ENCODE data around the gene NKTR. TPM values are rescaled to one million over a fixed set of nuclear protein-coding genes. Genes with fewer than 3 reads are reported as not detected.
A peak's percentile ranks its signal among the peaks of the same experiment; 100 is the strongest.

The NKTR gene
- total RNA-seq, 1 donor from 2014 or later, result 70.3 TPM

DNA sequence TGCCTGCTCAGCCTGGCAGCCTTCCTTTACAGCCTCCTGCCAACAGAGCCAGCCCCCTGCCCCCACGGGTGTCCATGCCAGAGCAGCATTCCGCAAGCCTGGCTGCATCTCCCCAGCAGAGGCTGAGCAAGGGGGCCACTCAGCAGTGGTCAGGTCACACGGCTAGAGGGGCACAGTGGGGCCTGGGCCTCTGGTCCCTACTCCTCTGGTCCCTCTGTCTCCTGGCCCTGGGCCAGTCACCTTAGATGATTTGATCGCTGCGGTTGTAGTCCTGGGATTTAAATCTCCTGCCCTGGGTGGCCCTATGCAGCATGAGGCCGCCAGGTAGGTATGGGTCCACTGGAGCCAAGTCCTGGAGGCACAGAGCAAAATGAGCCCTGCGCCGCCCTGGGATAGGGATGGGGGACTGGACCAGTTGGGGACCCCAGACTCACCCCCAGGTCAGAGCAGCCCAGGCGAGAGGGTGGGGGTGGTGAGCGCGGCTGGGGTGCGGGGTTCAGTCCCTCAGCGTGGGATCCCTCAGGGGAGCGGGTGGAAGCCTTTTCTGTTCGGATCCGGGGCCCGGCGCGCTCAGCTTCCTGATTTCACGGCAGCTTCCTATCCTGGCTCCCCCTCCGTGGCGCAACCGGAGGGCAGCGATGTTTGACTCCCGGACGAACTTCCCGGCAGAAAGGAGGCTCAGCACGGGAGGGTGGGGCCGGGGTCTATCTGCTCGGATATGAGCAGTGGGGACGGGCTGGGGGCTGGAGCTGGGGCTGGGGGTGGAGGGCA lies 53.3 kb downstream of the NKTR start, which contains the start of gene ZBTB47:
ZBTB47 (plus strand) TSS at position 138 of the 771 bp plus-strand sequence. CDS start 4,659 bp downstream, outside the sequence.
- Histone ChIP-seq H3K4me1 (ENCODE audit: insufficient read depth, low read length) (peaks cover 51% of the 10 kb centered on the region), H3K9me3 (ENCODE audit: insufficient read depth, low read depth, low read length) (no peaks in the 10 kb centered on the region), H3K4me2 (ENCODE audit: low read length) (peak within 1 kb of the TSS; percentile 97), H3K4me3 (ENCODE audit: insufficient read depth, low read depth, low read length) (peak within 1 kb of the TSS; percentile 69), H2AFZ (ENCODE audit: low read depth, low read length) (peak within 1 kb of the TSS; percentile 67), H3K27ac (ENCODE audit: low read depth, low read length) (peak within 1 kb of the TSS; percentile 74), H4K20me1 (ENCODE audit: insufficient read depth, low read length) (peaks cover 59% of the 10 kb centered on the region), H3K27me3 (ENCODE audit: insufficient read depth, low read length) (no peaks in the 10 kb centered on the region), H3K9ac (ENCODE audit: low read length) (peak within 1 kb of the TSS; percentile 89), H3K79me2 (ENCODE audit: insufficient read depth, low read length) (peaks cover 57% of the 10 kb centered on the region), H3K36me3 (ENCODE audit: insufficient read depth, low read length) (peaks cover 5% of the 10 kb centered on the region)
- no peak for TF ChIP-seq EZH2 (IDR thresholded peaks at IDR 0.05; ENCODE audit: insufficient read depth, low read length)
- TF ChIP-seq, protein P1, sequence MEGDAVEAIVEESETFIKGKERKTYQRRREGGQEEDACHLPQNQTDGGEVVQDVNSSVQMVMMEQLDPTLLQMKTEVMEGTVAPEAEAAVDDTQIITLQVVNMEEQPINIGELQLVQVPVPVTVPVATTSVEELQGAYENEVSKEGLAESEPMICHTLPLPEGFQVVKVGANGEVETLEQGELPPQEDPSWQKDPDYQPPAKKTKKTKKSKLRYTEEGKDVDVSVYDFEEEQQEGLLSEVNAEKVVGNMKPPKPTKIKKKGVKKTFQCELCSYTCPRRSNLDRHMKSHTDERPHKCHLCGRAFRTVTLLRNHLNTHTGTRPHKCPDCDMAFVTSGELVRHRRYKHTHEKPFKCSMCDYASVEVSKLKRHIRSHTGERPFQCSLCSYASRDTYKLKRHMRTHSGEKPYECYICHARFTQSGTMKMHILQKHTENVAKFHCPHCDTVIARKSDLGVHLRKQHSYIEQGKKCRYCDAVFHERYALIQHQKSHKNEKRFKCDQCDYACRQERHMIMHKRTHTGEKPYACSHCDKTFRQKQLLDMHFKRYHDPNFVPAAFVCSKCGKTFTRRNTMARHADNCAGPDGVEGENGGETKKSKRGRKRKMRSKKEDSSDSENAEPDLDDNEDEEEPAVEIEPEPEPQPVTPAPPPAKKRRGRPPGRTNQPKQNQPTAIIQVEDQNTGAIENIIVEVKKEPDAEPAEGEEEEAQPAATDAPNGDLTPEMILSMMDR (IDR thresholded peaks at IDR 0.05; ENCODE audit: insufficient read depth, low read depth, low read length), result no peak
- Mint-ChIP-seq H3K27me3 (ENCODE audit: low read depth, unreplicated experiment) (no peaks in the 10 kb centered on the region), H3K4me3 (ENCODE audit: unreplicated experiment) (peak within 1 kb of the TSS; percentile 91), H3K4me1 (ENCODE audit: low read depth, unreplicated experiment) (peaks cover 34% of the 10 kb centered on the region), H3K9me3 (ENCODE audit: unreplicated experiment) (no peaks in the 10 kb centered on the region), H3K27ac (ENCODE audit: unreplicated experiment) (peak within 1 kb of the TSS; percentile 91), H3K36me3 (ENCODE audit: low read depth, unreplicated experiment) (peaks cover 10% of the 10 kb centered on the region)
- FAIRE-seq, result no peak
- DNase-seq (ENCODE audit: low read depth), result no peak

DNA sequence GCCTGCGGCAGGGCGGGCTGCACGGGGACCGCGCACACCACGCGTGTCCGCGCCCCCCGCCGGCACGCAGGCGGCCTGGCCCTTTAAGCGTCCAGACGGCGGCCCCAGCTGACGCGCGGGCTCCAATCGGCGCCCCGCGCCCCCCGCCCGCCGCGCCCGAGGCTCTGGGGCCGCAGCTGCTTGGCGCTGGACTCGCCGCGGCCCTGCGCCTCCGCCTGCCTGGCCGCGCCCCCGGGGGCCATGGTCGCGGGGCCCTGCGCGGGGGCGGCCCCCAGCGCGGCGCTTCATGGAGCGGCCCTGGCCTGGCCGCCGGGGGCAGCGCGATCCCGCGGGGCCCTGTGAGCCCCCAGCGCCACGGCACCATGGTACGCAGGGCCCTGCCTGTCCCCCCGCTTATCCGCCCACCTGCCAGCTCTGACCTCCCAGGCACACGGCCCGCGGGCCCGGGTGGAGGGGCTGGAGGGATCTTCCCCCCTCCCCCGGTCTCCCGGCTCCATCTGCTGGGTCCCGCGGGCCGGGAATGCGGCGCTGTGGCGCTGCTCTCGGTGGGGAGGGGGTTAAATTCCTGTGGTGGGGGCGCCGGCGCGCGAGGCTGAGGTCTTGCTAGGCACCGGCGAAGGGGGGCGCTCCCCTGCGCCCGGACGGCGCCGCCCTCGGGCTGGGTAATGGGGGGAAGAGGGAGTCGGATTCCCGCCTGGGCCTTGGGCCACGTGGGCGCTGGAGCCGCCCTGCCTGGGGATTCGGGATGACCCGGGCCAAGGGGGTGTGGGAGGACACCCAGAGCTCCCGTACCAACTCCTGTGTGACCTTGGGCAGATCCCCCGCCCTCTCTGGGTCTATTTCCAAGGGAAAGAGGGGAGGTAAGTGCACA lies 54.1 kb downstream of the NKTR start:
- Mint-ChIP-seq H3K4me1 (ENCODE audit: low read depth, unreplicated experiment) (peaks cover 28% of the 10 kb centered on the region), H3K4me3 (ENCODE audit: unreplicated experiment) (peak overlapping the region; percentile 77), H3K9me3 (ENCODE audit: unreplicated experiment) (no peaks in the 10 kb centered on the region), H3K27me3 (ENCODE audit: low read depth, unreplicated experiment) (no peaks in the 10 kb centered on the region), H3K36me3 (ENCODE audit: low read depth, unreplicated experiment) (peaks cover 6% of the 10 kb centered on the region), H3K27ac (ENCODE audit: unreplicated experiment) (peak overlapping the region; percentile 53)
- peak overlapping the region; percentile 50 for H2AFZ ChIP-seq (ENCODE audit: low read depth, low read length)
- H3K27ac ChIP-seq (ENCODE audit: low read depth, low read length), result peak overlapping the region; percentile 74
- peak overlapping the region; percentile 89 for H3K9ac ChIP-seq (ENCODE audit: low read length)
- FAIRE-seq, result no peak
- H4K20me1 ChIP-seq (ENCODE audit: insufficient read depth, low read length), result peaks cover 59% of the 10 kb centered on the region
- peaks cover 54% of the 10 kb centered on the region for H3K79me2 ChIP-seq (ENCODE audit: insufficient read depth, low read length)
- TF ChIP-seq, protein P1 (IDR thresholded peaks at IDR 0.05; ENCODE audit: insufficient read depth, low read depth, low read length), result no peak
- TF ChIP-seq EZH2 (IDR thresholded peaks at IDR 0.05; ENCODE audit: insufficient read depth, low read length), result no peak
- H3K9me3 ChIP-seq (ENCODE audit: insufficient read depth, low read depth, low read length), result no peaks in the 10 kb centered on the region
- H3K27me3 ChIP-seq (ENCODE audit: insufficient read depth, low read length), result no peaks in the 10 kb centered on the region
- H3K36me3 ChIP-seq (ENCODE audit: insufficient read depth, low read length), result no peaks in the 10 kb centered on the region
- H3K4me3 ChIP-seq (ENCODE audit: insufficient read depth, low read depth, low read length), result peak overlapping the region; percentile 69
- DNase-seq (ENCODE audit: low read depth), result peak; percentile 35
- H3K4me1 ChIP-seq (ENCODE audit: insufficient read depth, low read length), result peaks cover 52% of the 10 kb centered on the region
- peak overlapping the region; percentile 97 for H3K4me2 ChIP-seq (ENCODE audit: low read length)
